Measurements from ENCODE around the gene LYRM1.
"Not testable (repeated sequence)": the region's sequence is repeated elsewhere in the genome, so short reads cannot be mapped to it uniquely, and the experiment has no call there.

LYRM1 gene

DNA sequence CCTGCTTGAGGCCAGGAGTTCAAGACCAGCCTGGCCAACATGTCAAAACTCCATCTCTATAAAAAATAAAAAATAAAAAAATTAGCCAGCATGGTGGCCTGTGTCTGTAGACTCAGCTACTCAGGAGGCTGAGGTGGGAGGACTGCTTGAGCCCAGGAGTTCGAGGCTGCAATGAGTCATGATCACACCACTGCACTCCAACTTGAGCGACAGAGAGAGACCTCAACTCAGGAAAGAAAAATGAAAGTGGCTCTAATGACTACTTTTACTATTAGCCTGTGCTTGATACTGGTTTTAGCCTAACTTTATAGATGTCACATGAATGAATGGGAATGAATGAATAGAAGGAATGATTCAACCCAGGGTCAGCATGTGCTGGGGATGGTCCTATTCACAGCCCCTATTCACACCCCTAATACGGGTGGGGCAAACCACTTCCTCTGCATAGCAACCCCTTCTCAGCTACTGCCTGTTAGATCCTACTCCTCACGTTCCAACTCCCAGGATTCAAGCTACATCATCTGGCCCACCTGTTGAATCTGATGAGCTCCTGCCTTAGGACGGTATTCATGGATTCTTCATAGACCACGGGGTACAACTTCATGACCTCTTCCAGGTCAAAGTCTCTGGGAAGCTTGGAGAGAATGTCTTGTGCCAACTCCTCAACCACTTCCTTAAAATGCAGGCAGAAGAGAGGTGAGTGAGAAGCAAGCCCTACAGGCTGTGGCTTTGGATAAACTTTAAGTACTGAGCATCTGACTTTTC, 40.5 kb downstream of the LYRM1 start:
- no peak for DNase-seq

GRCh38 chr16:20941636-20941926, 41.0 kb downstream of the LYRM1 start:
- no peak for DNase-seq

GRCh38 chr16:20942256-20942655, 41.7 kb downstream of the LYRM1 start:
- DNase-seq: no peak

DNA sequence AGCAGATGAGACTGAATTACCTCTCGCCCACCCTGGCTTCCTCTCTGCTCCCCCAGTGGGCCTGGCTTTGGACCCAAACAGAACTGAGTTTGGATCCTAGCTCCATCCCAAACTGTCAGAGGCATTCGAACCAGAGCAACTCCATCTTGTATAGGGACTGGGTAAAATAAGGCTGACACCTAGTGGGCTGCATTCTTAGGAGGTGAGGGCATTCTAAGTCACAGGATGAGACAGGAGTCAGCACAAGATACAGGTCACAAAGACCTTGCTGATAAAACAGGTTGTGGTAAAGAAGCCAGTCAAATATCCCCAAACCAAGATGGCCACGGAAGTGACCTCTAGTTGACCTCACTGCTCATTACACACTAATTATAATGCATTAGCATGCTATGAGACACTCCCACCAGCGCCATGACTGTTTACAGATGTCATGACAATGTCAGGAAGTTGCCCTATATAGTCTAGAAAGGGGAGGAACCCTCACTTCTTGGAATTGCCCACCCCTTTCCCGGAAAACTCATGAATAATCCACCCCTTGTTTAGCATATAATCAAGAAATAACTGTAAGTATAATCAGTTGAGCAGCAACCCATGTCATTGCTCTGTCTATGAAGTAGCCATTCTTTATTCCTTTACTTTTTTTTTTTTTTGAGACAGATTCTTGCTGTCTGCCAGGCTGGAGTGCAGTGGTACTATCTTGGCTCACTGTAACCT, 44.4 kb downstream of the LYRM1 start:
- DNase-seq: no peak

- not testable (repeated sequence) for DNase-seq
These were observed 45.0 kb downstream of the LYRM1 start for GRCh38 chr16:20945575-20945875.

GRCh38 chr16:20946015-20946629, 45.6 kb downstream of the LYRM1 start:
- no peak for DNase-seq

DNA sequence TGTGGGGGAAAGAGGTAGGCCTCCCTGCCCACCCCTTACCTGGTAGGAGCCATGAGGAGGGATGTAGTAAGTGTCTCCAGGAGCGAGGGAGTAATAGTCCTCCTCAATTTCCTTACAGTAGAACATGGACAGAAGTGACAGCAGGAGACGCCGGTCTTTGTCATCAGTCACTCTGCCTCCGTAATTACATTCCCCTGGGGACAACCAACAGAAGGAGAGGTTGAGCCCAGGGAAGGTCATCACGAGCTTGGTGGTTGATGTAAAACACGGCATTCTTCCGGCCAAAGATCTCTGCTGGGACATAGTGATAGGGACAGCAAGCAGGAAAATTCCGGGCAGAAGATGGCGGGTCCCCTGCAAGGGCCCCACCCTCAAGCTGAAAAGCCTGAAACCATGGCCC, 47.9 kb downstream of the LYRM1 start:
- DNase-seq: no peak

DNA sequence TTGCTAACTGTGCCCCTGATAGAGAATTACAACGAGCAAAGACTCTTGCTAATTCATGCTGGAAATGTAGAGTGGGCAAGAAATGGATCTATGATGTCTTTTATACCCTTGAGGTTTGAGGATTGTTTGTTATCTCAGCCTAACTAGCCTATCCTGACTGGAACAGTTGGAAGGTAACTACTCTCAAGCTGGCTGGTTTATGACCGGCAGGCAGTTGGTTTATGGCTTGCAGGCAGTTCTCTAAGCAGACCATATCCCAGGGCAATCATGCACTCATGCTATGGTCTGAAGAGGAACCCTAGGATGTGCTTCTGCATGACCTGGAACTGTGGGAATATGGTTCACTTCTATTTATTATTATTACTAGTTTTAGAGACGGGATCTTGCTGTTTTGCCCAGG, 49.1 kb downstream of the LYRM1 start:
- no peak for DNase-seq

DNA sequence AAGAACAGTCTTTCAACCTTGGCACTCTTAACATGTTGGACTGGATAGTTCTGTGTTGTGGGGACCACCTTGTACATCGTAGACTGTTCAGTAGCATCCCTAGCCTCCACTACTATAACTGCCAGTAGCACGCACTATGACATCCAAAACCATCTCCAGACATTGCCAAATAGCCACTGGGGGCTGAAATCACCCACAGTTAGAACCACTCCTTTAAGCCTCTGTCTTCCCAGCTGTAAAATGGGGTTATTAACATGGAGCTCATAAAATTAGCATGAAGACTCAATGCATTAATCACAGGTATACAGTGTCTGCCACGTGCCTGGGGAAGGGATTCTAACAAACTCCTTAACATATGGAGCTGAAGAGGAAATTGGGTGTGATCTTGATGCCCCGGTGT, 49.7 kb downstream of the LYRM1 start:
- no peak for DNase-seq

- no peak for DNase-seq
These were observed 51.8 kb downstream of the LYRM1 start for GRCh38 chr16:20952139-20952920.

DNA sequence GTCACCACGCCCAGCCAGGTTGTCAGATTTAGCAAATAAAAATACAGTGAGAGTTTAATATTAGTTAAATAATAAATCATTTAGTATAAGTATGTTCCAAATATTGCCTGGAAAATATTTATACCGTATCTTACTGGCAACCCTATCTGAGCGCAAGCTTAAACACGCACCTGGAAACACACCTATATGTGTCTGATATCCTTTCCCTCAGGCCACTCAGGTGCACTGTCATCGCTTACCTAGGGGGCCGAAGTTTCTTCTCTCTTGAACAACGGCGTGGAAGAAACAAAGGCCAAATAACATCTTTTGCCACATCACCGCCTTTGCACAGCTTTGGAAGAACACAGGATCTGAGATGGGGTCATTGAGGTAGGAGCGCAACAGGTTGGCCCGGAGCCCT, 54.0 kb downstream of the LYRM1 start:
- DNase-seq: no peak

DNA sequence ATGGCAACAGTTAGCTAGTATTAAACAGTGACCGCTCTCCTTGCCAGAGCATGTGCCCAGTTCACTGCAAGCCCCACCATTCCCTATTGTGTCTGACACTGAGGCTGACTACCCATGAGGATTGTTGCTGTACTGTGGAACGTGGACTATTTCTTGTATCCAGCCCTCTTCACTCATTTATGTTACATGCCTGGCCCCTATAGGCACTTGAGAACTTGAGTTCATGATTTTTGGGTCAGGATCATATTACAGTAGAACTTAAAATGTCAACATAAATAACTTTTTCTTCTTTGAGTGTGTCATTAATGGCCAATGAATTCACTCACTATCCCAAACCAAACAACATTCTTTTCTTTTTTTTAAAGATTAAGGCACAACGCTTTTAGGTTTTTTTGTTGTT, 55.7 kb downstream of the LYRM1 start:
- DNase-seq: no peak

- no peak for DNase-seq
These were observed 56.6 kb downstream of the LYRM1 start for GRCh38 chr16:20957153-20957552.

DNA sequence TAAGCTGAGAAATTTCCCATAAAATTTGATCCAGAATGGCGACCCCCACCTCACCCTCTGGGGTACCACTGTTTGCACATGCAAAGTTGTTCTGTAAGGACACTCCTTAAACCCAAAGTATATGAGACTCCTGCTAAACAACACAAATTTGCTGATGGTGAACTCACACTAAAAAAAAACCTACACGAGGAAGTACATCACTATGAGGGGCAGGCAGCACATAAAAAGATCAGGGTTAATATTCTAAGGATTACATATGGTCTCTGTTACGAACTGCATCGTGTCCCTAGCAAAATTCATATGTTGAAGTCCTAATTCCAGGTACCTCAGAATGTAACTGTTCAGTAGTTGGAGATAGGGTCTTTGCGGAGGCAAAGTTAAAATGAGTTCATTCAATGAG, 60.3 kb downstream of the LYRM1 start:
- no peak for DNase-seq

GRCh38 chr16:20968765-20969164, 68.2 kb downstream of the LYRM1 start:
- no peak for DNase-seq

GRCh38 chr16:20969386-20969785, 68.8 kb downstream of the LYRM1 start:
- DNase-seq: no peak

GRCh38 chr16:20971401-20971800, 70.8 kb downstream of the LYRM1 start:
- DNase-seq: no peak

DNA sequence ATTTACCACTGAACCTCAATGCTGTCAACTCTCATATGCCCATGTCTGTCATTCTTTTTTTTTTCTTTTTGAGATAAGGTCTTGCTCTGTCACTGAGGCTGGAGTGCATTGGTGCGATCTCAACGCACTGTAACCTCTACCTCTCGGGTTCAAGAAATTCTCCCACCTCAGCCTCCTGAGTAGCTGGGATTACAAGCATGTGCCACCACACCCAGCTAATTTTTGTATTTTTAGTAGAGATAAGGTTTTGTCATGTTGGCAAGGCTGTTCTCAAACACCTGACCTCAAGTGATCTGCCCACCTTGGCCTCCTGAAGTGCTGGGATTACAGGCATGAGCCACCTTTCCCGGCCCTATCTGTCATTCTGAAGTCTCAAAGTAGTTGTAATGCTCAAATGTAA, 72.6 kb downstream of the LYRM1 start:
- not testable (repeated sequence) for DNase-seq
